GM12878 (cell line): Measurements from ENCODE around the gene SLC1A2. TPM values are rescaled to one million over a fixed set of nuclear protein-coding genes. Genes with fewer than 3 reads are reported as not detected.

Experiments used
- ATAC-seq: fragments of 200-7000 bp; cut with Tn5 transposase; 3 replicates; pipeline ENCODE4 v1.9.1; 2020; ENCODE audit warnings: mild to moderate bottlenecking, moderate library complexity
- BruUV-seq: library from RNA; stranded (reverse); fragments of 400-500 nt; replicated peaks from 2 replicates; lab custom pipeline; 2021; lab: Mats Ljungman, UMichigan
- CTCF ChIA-PET: fragments of 300-600 bp; sonication (Branson Sonifier 250); formaldehyde crosslinking; extraction: SDS; loops from one replicate; lab custom pipeline; 2021; ENCODE audit warnings: inconsistent platforms; lab: Yijun Ruan, JAX
- POLR2A ChIA-PET: fragments of 350-600 bp; formaldehyde crosslinking; extraction: SDS; loops from one replicate; lab custom pipeline; 2021; ENCODE audit warnings: inconsistent platforms; lab: Charles Lee
- RAD21 ChIA-PET: fragments of 300-600 bp; sonication (Branson Sonifier 250); formaldehyde crosslinking; loops from one replicate; lab custom pipeline; 2023; ENCODE audit warnings: antibody characterized with exemption; ENCODE audit not compliant: unreplicated experiment; lab: Charles Lee
- SMC1A ChIA-PET: fragments of 300-600 bp; sonication (Branson Sonifier 250); formaldehyde crosslinking; loops from one replicate; lab custom pipeline; 2023; ENCODE audit not compliant: unreplicated experiment, uncharacterized antibody; lab: Charles Lee
- DNase-seq: peaks from one replicate; pipeline ENCODE4 v3.0.0-alpha.2; 2011; ENCODE audit warnings: low read depth, low spot score
- FAIRE-seq: peaks from 3 replicates; lab custom pipeline; 2011; peaks lifted over from hg19 to GRCh38; lab: Jason Lieb, UNC
- H2AFZ ChIP-seq: 2 replicates; pipeline ENCODE4 v1.6.0; 2011; ENCODE audit warnings: low read depth, low read length, control low read depth; ENCODE audit not compliant: control insufficient read depth
- H3K27ac ChIP-seq: 2 replicates; pipeline ENCODE4 v1.5.1; 2011; ENCODE audit warnings: control low read depth; ENCODE audit not compliant: control insufficient read depth, insufficient read depth
- H3K27me3 ChIP-seq, 2 experiments: replicated peaks in 1 of 2; 2 replicates each; pipeline versions ENCODE4 v1.6.0 to v1.6.1; 2011; ENCODE audit warnings: low read length in 1 of 2; ENCODE audit not compliant: control insufficient read depth in 2 of 2, insufficient read depth in 2 of 2
- H3K36me3 ChIP-seq, 2 experiments: 2 replicates each; pipeline ENCODE4 v1.5.1; 2011; ENCODE audit warnings: low read length in 1 of 2; ENCODE audit not compliant: control insufficient read depth in 2 of 2, insufficient read depth in 2 of 2
- H3K4me1 ChIP-seq: 2 replicates; pipeline ENCODE4 v1.6.1; 2011; ENCODE audit warnings: mild to moderate bottlenecking, low read length, moderate library complexity, mixed read lengths; ENCODE audit not compliant: control insufficient read depth, insufficient read depth
- H3K4me2 ChIP-seq: 2 replicates; pipeline ENCODE4 v1.6.0; 2011; ENCODE audit warnings: control low read depth; ENCODE audit not compliant: control insufficient read depth, insufficient read depth
- H3K4me3 ChIP-seq: fragments of 200-600 bp; sonication (generic); 2 replicates; pipeline ENCODE4 v1.5.1; 2016
- H3K79me2 ChIP-seq: 2 replicates; pipeline ENCODE4 v1.6.0; 2011; ENCODE audit warnings: low read length; ENCODE audit not compliant: control insufficient read depth, insufficient read depth
- H3K9ac ChIP-seq: 2 replicates; pipeline ENCODE4 v1.8.0; 2011; ENCODE audit warnings: low read length, control low read depth, mixed read lengths; ENCODE audit not compliant: control insufficient read depth, insufficient read depth
- H3K9me3 ChIP-seq: replicated peaks from 3 replicates; pipeline ENCODE4 v1.5.1; 2011; ENCODE audit warnings: mild to moderate bottlenecking, low read length; ENCODE audit not compliant: control insufficient read depth, insufficient read depth
- H4K20me1 ChIP-seq: 2 replicates; pipeline ENCODE4 v1.6.0; 2011; ENCODE audit not compliant: control insufficient read depth, insufficient read depth
- CBX5 ChIP-seq: sonication (generic); IDR thresholded peaks from 2 replicates; pipeline ENCODE4 v1.6.1; 2016; ENCODE audit warnings: low read depth, moderate library complexity, mild to moderate bottlenecking, inconsistent platforms
- CEBPB ChIP-seq, 2 experiments: fragments of 150-350 bp in 1 of 2; IDR thresholded peaks; 2 replicates each; pipeline ENCODE4 v1.6.1; 2012 to 2014; ENCODE audit warnings: low read depth in 2 of 2, low read length in 2 of 2, borderline replicate concordance in 1 of 2, inconsistent platforms in 1 of 2
- CREM ChIP-seq: IDR thresholded peaks from 2 replicates; pipeline ENCODE4 v1.6.1; 2014; ENCODE audit warnings: antibody characterized with exemption, low read depth
- DPF2 ChIP-seq: fragments of 450-650 bp; IDR thresholded peaks from 2 replicates; pipeline ENCODE4 v1.6.1; 2017; ENCODE audit warnings: mild to moderate bottlenecking
- HDAC2 ChIP-seq: fragments of 200-600 bp; sonication (generic); IDR thresholded peaks from 2 replicates; pipeline ENCODE4 v1.6.1; 2017
- HDGF ChIP-seq: fragments of 450-650 bp; IDR thresholded peaks from 2 replicates; pipeline ENCODE4 v1.6.1; 2016; ENCODE audit warnings: antibody characterized with exemption
- IRF4 ChIP-seq: IDR thresholded peaks from 2 replicates; pipeline ENCODE4 v1.6.1; 2011; ENCODE audit warnings: low read depth, low read length
- LARP7 ChIP-seq: fragments of 450-650 bp; IDR thresholded peaks from 2 replicates; pipeline ENCODE4 v1.6.1; 2017; ENCODE audit warnings: mild to moderate bottlenecking
- MEF2B ChIP-seq: fragments of 450-650 bp; IDR thresholded peaks from 2 replicates; pipeline ENCODE4 v1.6.1; 2018; ENCODE audit warnings: mild to moderate bottlenecking, moderate library complexity; ENCODE audit not compliant: partially characterized antibody, poor library complexity, severe bottlenecking
- RBBP5 ChIP-seq: fragments of 200-600 bp; sonication (generic); conservative IDR thresholded peaks from 2 replicates; pipeline ENCODE4 v1.6.1; 2016
- SMAD5 ChIP-seq: IDR thresholded peaks from 2 replicates; pipeline ENCODE4 v1.6.1; 2016; ENCODE audit warnings: antibody characterized with exemption, low read depth
- SMARCA5 ChIP-seq: fragments of 450-650 bp; IDR thresholded peaks from 2 replicates; pipeline ENCODE4 v1.6.1; 2017; ENCODE audit warnings: mild to moderate bottlenecking
- ZNF384 ChIP-seq: IDR thresholded peaks from 2 replicates; pipeline ENCODE4 v1.6.1; 2012; ENCODE audit warnings: low read depth, mild to moderate bottlenecking, low read length, improper control_type of control experiment, borderline replicate concordance
- ZSCAN29 ChIP-seq: fragments of 450-650 bp; IDR thresholded peaks from 2 replicates; pipeline ENCODE4 v1.6.1; 2017; ENCODE audit warnings: mild to moderate bottlenecking, moderate library complexity
- ZZZ3 ChIP-seq: IDR thresholded peaks from 2 replicates; pipeline ENCODE4 v1.6.1; 2011; ENCODE audit warnings: low read depth; ENCODE audit not compliant: control insufficient read depth, insufficient read length
- WGBS: methylation state at CpG from one replicate; pipeline ENCODE4 v1.1.6; 2016; ENCODE audit warnings: low lambda C conversion rate; ENCODE audit not compliant: insufficient replicate concordance, insufficient coverage; ENCODE audit errors: missing lambda C conversion rate; 5-methylcytosine and 5-hydroxymethylcytosine counted together
- in situ Hi-C: fragments of 300-500 bp; cut with MboI; formaldehyde crosslinking; loops from 9 replicates; pipeline ENCODE4 v1.14.3; 2018; ENCODE audit warnings: mixed read lengths
- intact Hi-C: fragments of 100-400 bp; cut with micrococcal nuclease; formaldehyde crosslinking; loops from one replicate; pipeline ENCODE4 v1.14.2; 2022; ENCODE audit not compliant: unreplicated experiment
- polyA plus RNA-seq, 11 experiments: library from polyadenylated mRNA; depleted of rRNA in 4 of 11; unstranded in 6 of 11; stranded (reverse) in 5 of 11; fragments of >200 nt; fragmentation: Nextera tagmentation in 4 of 11; fragmentation: Illumina TruSeq in 1 of 11; extraction: Ambion mirVana in 4 of 11; extraction: Trizol in 1 of 11; gene quantifications; 1 replicate in 1 of 11; 2 replicates in 10 of 11; pipeline versions ENCODE4 v1.2.1 to v1.2.3, GENCODE V29; 2011 to 2016; ENCODE audit warnings: inconsistent platforms in 2 of 11, missing spikeins in 2 of 11, low read depth in 1 of 11
- total RNA-seq, 4 experiments: library from RNA; depleted of rRNA in 3 of 4; stranded (reverse); fragments of >200 nt in 3 of 4; fragmentation: Illumina TruSeq in 1 of 4; extraction: Trizol in 1 of 4; gene quantifications; 2 replicates each; pipeline versions ENCODE4 v1.2.1 to v1.2.3, GENCODE V29; 2013 to 2021
- TF ChIP-seq, protein P1 (sequence below): IDR thresholded peaks from 2 replicates; pipeline ENCODE4 v1.6.1; 2011; ENCODE audit warnings: mild to moderate bottlenecking, low read depth, low read length, moderate library complexity; ENCODE audit not compliant: insufficient replicate concordance
- TF ChIP-seq, protein P2 (sequence below): fragments of 450-650 bp; conservative IDR thresholded peaks from 2 replicates; pipeline ENCODE4 v1.6.1; 2017; ENCODE audit warnings: mild to moderate bottlenecking, moderate library complexity
- TF ChIP-seq, protein P3 (sequence below): fragments of 450-650 bp; IDR thresholded peaks from 2 replicates; pipeline ENCODE4 v1.6.1; 2018; ENCODE audit warnings: borderline replicate concordance, mild to moderate bottlenecking; ENCODE audit not compliant: partially characterized antibody
- TF ChIP-seq, protein P4 (sequence below): IDR thresholded peaks from 2 replicates; pipeline ENCODE4 v1.6.1; 2011; ENCODE audit warnings: low read depth, low read length, improper control_type of control experiment, borderline replicate concordance

SLC1A2 gene
- total and polyA plus RNA-seq, 10 of the 15 experiments (the other 5 are each of a cell fraction or from before 2014, with no cell fraction given) = 0.01 to 0.84 (median 0.22) TPM; not detected in 1

DNA sequence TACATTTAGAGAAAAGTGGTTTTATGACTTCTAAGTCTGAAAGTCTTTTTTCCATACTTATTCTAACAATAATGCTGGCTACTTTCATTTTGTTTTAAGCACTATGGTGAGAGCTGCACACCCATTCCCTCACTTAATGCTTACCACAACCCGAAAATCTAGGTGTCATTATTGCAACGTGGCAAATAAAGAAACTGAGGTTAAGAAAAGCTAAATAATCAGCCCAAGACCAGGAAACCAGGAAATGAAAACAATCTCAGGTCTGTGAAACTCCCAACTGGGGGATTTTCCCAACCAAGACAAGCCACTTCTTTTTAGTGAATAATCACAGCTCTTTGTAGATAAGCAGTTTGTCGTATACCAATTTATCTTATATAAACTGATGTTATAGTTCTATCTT lies 126.3 kb downstream of the SLC1A2 start:
- Histone ChIP-seq H3K79me2 (no peaks in the 10 kb centered on the region), H4K20me1 (no peaks in the 10 kb centered on the region), H3K27ac (0 out of 2 replicates have a peak overlapping the region, but pooled peaks have one; percentile 9), H2AFZ (peak overlapping the region; percentile 4; the same call in 1 of the 2 replicates), H3K36me3 (no peaks in the 10 kb centered on the region), H3K4me2 (peak overlapping the region; percentile 65), H3K4me1 (peaks cover 9% of the 10 kb centered on the region), H3K9me3 (no peaks in the 10 kb centered on the region), H3K9ac (no peak overlapping the region), H3K4me3 (no peak overlapping the region), H3K27me3 (no peaks in the 10 kb centered on the region)
- no peak for DNase-seq
- 18% methylated on average over 3 of the region's 3 CpGs for WGBS
- BruUV-seq = no TSS peak
- peak; percentile 71 for ATAC-seq
- no peak for FAIRE-seq
- intact Hi-C loops (no loop called here), in situ Hi-C loops (no loop called here)
- ChIA-PET CTCF (interaction anchor here (0.6 to 6.9 kb wide), 9 partner anchors 11 to 368 kb away, joined by 3 to 46 read pairs (median 3); no protein-coding TSS in a partner anchor), SMC1A (interaction anchor here (0.9 to 5.2 kb wide), 10 partner anchors 11 to 368 kb away, joined by 3 to 50 read pairs (median 4); no protein-coding TSS in a partner anchor), POLR2A (interaction anchor here (0.9 to 1.5 kb wide), 3 partner anchors 11 to 52 kb away, joined by 3 to 4 read pairs (median 4); no protein-coding TSS in a partner anchor), RAD21 (interaction anchor here (0.7 to 2.4 kb wide), 6 partner anchors 11 to 305 kb away, joined by 3 to 16 read pairs (median 3); no protein-coding TSS in a partner anchor)
- TF ChIP-seq IRF4 (no peak), CBX5 (no peak), ZNF384 (no peak), LARP7 (no peak), HDAC2 (no peak), RBBP5 (no peak), HDGF (no peak), SMAD5 (no peak), MEF2B (no peak), ZSCAN29 (no peak), DPF2 (no peak), ZZZ3 (no peak), SMARCA5 (no peak), CEBPB (IDR thresholded peaks at IDR 0.05; ENCODE audit: borderline replicate concordance in 1 of 2, low read depth in 2 of 2, low read length in 2 of 2) (no peak), CREM (no peak)
- TF ChIP-seq, protein P1, sequence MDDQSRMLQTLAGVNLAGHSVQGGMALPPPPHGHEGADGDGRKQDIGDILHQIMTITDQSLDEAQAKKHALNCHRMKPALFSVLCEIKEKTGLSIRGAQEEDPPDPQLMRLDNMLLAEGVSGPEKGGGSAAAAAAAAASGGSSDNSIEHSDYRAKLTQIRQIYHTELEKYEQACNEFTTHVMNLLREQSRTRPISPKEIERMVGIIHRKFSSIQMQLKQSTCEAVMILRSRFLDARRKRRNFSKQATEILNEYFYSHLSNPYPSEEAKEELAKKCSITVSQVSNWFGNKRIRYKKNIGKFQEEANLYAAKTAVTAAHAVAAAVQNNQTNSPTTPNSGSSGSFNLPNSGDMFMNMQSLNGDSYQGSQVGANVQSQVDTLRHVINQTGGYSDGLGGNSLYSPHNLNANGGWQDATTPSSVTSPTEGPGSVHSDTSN = no peak
- TF ChIP-seq, protein P2, sequence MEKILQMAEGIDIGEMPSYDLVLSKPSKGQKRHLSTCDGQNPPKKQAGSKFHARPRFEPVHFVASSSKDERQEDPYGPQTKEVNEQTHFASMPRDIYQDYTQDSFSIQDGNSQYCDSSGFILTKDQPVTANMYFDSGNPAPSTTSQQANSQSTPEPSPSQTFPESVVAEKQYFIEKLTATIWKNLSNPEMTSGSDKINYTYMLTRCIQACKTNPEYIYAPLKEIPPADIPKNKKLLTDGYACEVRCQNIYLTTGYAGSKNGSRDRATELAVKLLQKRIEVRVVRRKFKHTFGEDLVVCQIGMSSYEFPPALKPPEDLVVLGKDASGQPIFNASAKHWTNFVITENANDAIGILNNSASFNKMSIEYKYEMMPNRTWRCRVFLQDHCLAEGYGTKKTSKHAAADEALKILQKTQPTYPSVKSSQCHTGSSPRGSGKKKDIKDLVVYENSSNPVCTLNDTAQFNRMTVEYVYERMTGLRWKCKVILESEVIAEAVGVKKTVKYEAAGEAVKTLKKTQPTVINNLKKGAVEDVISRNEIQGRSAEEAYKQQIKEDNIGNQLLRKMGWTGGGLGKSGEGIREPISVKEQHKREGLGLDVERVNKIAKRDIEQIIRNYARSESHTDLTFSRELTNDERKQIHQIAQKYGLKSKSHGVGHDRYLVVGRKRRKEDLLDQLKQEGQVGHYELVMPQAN = no peak
- TF ChIP-seq, protein P3, sequence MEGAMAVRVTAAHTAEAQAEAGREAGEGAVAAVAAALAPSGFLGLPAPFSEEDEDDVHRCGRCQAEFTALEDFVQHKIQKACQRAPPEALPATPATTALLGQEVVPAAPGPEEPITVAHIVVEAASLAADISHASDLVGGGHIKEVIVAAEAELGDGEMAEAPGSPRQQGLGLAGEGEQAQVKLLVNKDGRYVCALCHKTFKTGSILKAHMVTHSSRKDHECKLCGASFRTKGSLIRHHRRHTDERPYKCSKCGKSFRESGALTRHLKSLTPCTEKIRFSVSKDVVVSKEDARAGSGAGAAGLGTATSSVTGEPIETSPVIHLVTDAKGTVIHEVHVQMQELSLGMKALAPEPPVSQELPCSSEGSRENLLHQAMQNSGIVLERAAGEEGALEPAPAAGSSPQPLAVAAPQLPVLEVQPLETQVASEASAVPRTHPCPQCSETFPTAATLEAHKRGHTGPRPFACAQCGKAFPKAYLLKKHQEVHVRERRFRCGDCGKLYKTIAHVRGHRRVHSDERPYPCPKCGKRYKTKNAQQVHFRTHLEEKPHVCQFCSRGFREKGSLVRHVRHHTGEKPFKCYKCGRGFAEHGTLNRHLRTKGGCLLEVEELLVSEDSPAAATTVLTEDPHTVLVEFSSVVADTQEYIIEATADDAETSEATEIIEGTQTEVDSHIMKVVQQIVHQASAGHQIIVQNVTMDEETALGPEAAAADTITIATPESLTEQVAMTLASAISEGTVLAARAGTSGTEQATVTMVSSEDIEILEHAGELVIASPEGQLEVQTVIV = no peak
- TF ChIP-seq, protein P4, sequence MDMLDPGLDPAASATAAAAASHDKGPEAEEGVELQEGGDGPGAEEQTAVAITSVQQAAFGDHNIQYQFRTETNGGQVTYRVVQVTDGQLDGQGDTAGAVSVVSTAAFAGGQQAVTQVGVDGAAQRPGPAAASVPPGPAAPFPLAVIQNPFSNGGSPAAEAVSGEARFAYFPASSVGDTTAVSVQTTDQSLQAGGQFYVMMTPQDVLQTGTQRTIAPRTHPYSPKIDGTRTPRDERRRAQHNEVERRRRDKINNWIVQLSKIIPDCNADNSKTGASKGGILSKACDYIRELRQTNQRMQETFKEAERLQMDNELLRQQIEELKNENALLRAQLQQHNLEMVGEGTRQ = no peak
